GM23248 (cell line): ENCODE measurements around the gene CCDC112. TPM values are rescaled to one million over a fixed set of nuclear protein-coding genes. Genes with fewer than 3 reads are reported as not detected.

ENCODE experiments used
- DNase-seq: peaks from one replicate; pipeline ENCODE4 v3.0.0-alpha.2; 2015
- H2AFZ ChIP-seq: fragments of 200-600 bp; sonication (generic); 2 replicates; pipeline ENCODE4 v1.6.1; 2016; ENCODE audit warnings: antibody characterized with exemption
- H3F3A ChIP-seq: fragments of 200-600 bp; sonication (generic); 2 replicates; pipeline ENCODE4 v1.6.1; 2016; ENCODE audit warnings: mild to moderate bottlenecking, antibody characterized with exemption, mixed run types; ENCODE audit not compliant: insufficient read depth
- H3K27ac ChIP-seq: fragments of 200-600 bp; sonication (generic); 2 replicates; pipeline ENCODE4 v1.5.1; 2016; ENCODE audit warnings: mild to moderate bottlenecking
- H3K27me3 ChIP-seq: fragments of 200-600 bp; sonication (generic); replicated peaks from 2 replicates; pipeline ENCODE4 v1.6.1; 2016; ENCODE audit warnings: mild to moderate bottlenecking; ENCODE audit not compliant: insufficient read depth
- H3K36me3 ChIP-seq: fragments of 200-600 bp; sonication (generic); 2 replicates; pipeline ENCODE4 v1.6.1; 2016; ENCODE audit warnings: low read depth, mild to moderate bottlenecking
- H3K4me1 ChIP-seq: fragments of 200-600 bp; sonication (generic); 2 replicates; pipeline ENCODE4 v1.6.1; 2016; ENCODE audit warnings: mild to moderate bottlenecking; ENCODE audit not compliant: insufficient read depth
- H3K4me2 ChIP-seq: fragments of 200-600 bp; sonication (generic); one replicate; pipeline ENCODE4 v1.6.1; 2016; ENCODE audit warnings: mild to moderate bottlenecking; ENCODE audit not compliant: unreplicated experiment
- H3K4me3 ChIP-seq: fragments of 200-600 bp; sonication (generic); 2 replicates; pipeline ENCODE4 v1.5.1; 2016; ENCODE audit warnings: mild to moderate bottlenecking
- H3K79me2 ChIP-seq: fragments of 200-600 bp; sonication (generic); 2 replicates; pipeline ENCODE4 v1.6.1; 2016; ENCODE audit warnings: mild to moderate bottlenecking; ENCODE audit not compliant: insufficient read depth
- H3K9ac ChIP-seq: fragments of 200-600 bp; sonication (generic); 2 replicates; pipeline ENCODE4 v1.6.1; 2016; ENCODE audit warnings: mild to moderate bottlenecking
- H3K9me2 ChIP-seq: fragments of 200-600 bp; sonication (generic); 2 replicates; pipeline ENCODE4 v1.6.1; 2016; ENCODE audit warnings: mixed run types, mild to moderate bottlenecking, moderate library complexity; ENCODE audit not compliant: insufficient read depth
- H3K9me3 ChIP-seq: fragments of 200-600 bp; sonication (generic); one replicate; pipeline ENCODE4 v1.6.1; 2017; ENCODE audit warnings: low read depth
- H4K20me1 ChIP-seq: fragments of 200-600 bp; sonication (generic); 2 replicates; pipeline ENCODE4 v1.6.0; 2016; ENCODE audit not compliant: insufficient read depth
- EZH2 ChIP-seq: fragments of 200-600 bp; sonication (generic); IDR thresholded peaks from 2 replicates; pipeline ENCODE4 v1.6.1; 2018; ENCODE audit warnings: antibody characterized with exemption, mild to moderate bottlenecking; ENCODE audit not compliant: insufficient read depth, poor library complexity, severe bottlenecking
- EZH2phosphoT487 ChIP-seq: fragments of 200-600 bp; sonication (generic); IDR thresholded peaks from 2 replicates; pipeline ENCODE4 v1.6.1; 2018; ENCODE audit warnings: antibody characterized with exemption, moderate library complexity, mild to moderate bottlenecking, low read depth; ENCODE audit not compliant: insufficient read depth
- WGBS, 2 experiments: methylation state at CpG; one replicate each; pipeline ENCODE4 v1.1.6; 2015 to 2017; ENCODE audit warnings: low lambda C conversion rate in 2 of 2, low coverage in 1 of 2; ENCODE audit errors: missing lambda C conversion rate in 2 of 2; 5-methylcytosine and 5-hydroxymethylcytosine counted together
- in situ Hi-C: fragments of 300-500 bp; cut with MboI; formaldehyde crosslinking; loops from 2 replicates; pipeline ENCODE4 v1.15.0; 2020
- polyA plus RNA-seq: library from polyadenylated mRNA; unstranded; fragments of >200 nt; fragmentation: Nextera tagmentation; extraction: Ambion mirVana; gene quantifications from 2 replicates; pipeline ENCODE4 v1.2.1, GENCODE V29; 2016
- total RNA-seq: library from RNA; depleted of rRNA; stranded (reverse); fragments of >200 nt; shearing (Covaris generic); gene quantifications from 2 replicates; pipeline ENCODE4 v1.2.3, GENCODE V29; 2014

The CCDC112 gene
- total and polyA plus RNA-seq, 2 experiments from 2014 or later, result 4.2 to 5.5 TPM

- in situ Hi-C loops, result no loop called here
- no peak overlapping the region for H3K4me2 ChIP-seq
These were observed 54.4 kb downstream of the CCDC112 start for GRCh38 chr5:115241881-115242642.

GRCh38 chr5:115237066-115237465 is 59.4 kb downstream of the CCDC112 start:
- no peaks in the 10 kb centered on the region for H3K27me3 ChIP-seq
- H3K4me2 ChIP-seq, result no peak overlapping the region
- H3K79me2 ChIP-seq, result peaks cover 7% of the 10 kb centered on the region; the same call in 1 of the 2 replicates
- no peak for DNase-seq
- H3F3A ChIP-seq, result no peaks in the 10 kb centered on the region
- H4K20me1 ChIP-seq, result no peaks in the 10 kb centered on the region
- no peak overlapping the region for H3K27ac ChIP-seq
- H3K4me3 ChIP-seq, result no peak overlapping the region
- H3K9ac ChIP-seq, result no peak overlapping the region
- H3K9me3 ChIP-seq, result no peaks in the 10 kb centered on the region
- H3K36me3 ChIP-seq, result peaks cover 49% of the 10 kb centered on the region
- no peaks in the 10 kb centered on the region for H3K9me2 ChIP-seq
- TF ChIP-seq EZH2phosphoT487 (no peak), EZH2 (no peak)
- 97% methylated on average over 3 of the region's 3 CpGs for WGBS, 2 experiments
- no peak overlapping the region for H2AFZ ChIP-seq
- in situ Hi-C loops, result no loop called here
- no peaks in the 10 kb centered on the region for H3K4me1 ChIP-seq

More at GRCh38 chr5:115241881-115242642, 54.4 kb downstream of the CCDC112 start:
- TF ChIP-seq EZH2 (no peak), EZH2phosphoT487 (no peak)
- Histone ChIP-seq H3K27ac (no peak overlapping the region), H3K27me3 (no peaks in the 10 kb centered on the region), H3K9ac (no peak overlapping the region), H4K20me1 (no peaks in the 10 kb centered on the region; the same call in 1 of the 2 replicates), H3K36me3 (peaks cover 25% of the 10 kb centered on the region), H3K79me2 (peaks cover 52% of the 10 kb centered on the region), H3F3A (0 out of 2 replicates have a peak, but pooled peaks cover 6% of the 10 kb centered on the region), H3K4me3 (no peak overlapping the region), H2AFZ (no peak overlapping the region), H3K4me1 (peaks cover 8% of the 10 kb centered on the region), H3K9me3 (no peaks in the 10 kb centered on the region), H3K9me2 (no peaks in the 10 kb centered on the region)
- WGBS, 2 experiments, result 79 to 83% methylated on average over 4 of the region's 4 CpGs
- DNase-seq, result no peak

- no peak for DNase-seq
- H3K9me2 ChIP-seq, result no peaks in the 10 kb centered on the region
- in situ Hi-C loops, result no loop called here
- WGBS, 2 experiments, result 98 to 99% methylated on average over 2 of the region's 2 CpGs
- peaks cover 3% of the 10 kb centered on the region; the same call in 1 of the 2 replicates for H3K79me2 ChIP-seq
- H3K36me3 ChIP-seq, result peaks cover 53% of the 10 kb centered on the region
- H3K4me2 ChIP-seq, result no peak overlapping the region
- TF ChIP-seq EZH2 (no peak), EZH2phosphoT487 (no peak)
- no peaks in the 10 kb centered on the region for H4K20me1 ChIP-seq
- no peaks in the 10 kb centered on the region for H3F3A ChIP-seq
- no peaks in the 10 kb centered on the region for H3K4me1 ChIP-seq
- no peak overlapping the region for H3K9ac ChIP-seq
- H3K9me3 ChIP-seq, result no peaks in the 10 kb centered on the region
- H2AFZ ChIP-seq, result no peak overlapping the region
- no peak overlapping the region for H3K4me3 ChIP-seq
- no peak overlapping the region for H3K27ac ChIP-seq
- H3K27me3 ChIP-seq, result no peaks in the 10 kb centered on the region
These were observed 59.9 kb downstream of the CCDC112 start for GRCh38 chr5:115236599-115236998.

- Histone ChIP-seq H3K4me3 (no peak overlapping the region), H3K36me3 (peaks cover 55% of the 10 kb centered on the region), H4K20me1 (no peaks in the 10 kb centered on the region; the same call in 1 of the 2 replicates), H3K9me2 (no peaks in the 10 kb centered on the region), H3K9ac (no peak overlapping the region), H3K4me1 (no peaks in the 10 kb centered on the region), H3F3A (no peaks in the 10 kb centered on the region), H3K9me3 (no peaks in the 10 kb centered on the region), H3K4me2 (no peak overlapping the region), H3K79me2 (peaks cover 22% of the 10 kb centered on the region; the same call in 1 of the 2 replicates), H2AFZ (no peak overlapping the region), H3K27ac (no peak overlapping the region), H3K27me3 (no peaks in the 10 kb centered on the region)
- no peak for DNase-seq
- in situ Hi-C loops, result no loop called here
- WGBS, 2 experiments, result 48 to 56% methylated on average over 4 of the region's 4 CpGs
- TF ChIP-seq EZH2 (no peak), EZH2phosphoT487 (no peak)
These were observed 64.9 kb downstream of the CCDC112 start for GRCh38 chr5:115231598-115231997.
